Astrocyte of the spinal cord (primary cell): ENCODE data around the gene TMEM229A.
"Not testable (repeated sequence)": the region's sequence is repeated elsewhere in the genome, so short reads cannot be mapped to it uniquely, and the experiment has no call there.

Experiments used
- DNase-seq: peaks from one replicate; pipeline ENCODE4 v3.0.0; 2011; ENCODE audit warnings: low read depth, low spot score
- H3K4me3 ChIP-seq: 2 replicates; pipeline ENCODE4 v1.5.1; 2011; ENCODE audit warnings: low read depth, mild to moderate bottlenecking, low read length, moderate library complexity
- in situ Hi-C: cut with HindIII; loops from 2 replicates; pipeline ENCODE4 v1.10.0; 2017; ENCODE audit warnings: low sequenced_read_pairs
- TF ChIP-seq, protein P1 (sequence below): IDR thresholded peaks from 2 replicates; pipeline ENCODE4 v1.5.1; 2012; ENCODE audit warnings: low read depth, mild to moderate bottlenecking, low read length, inconsistent platforms

TMEM229A gene

DNA sequence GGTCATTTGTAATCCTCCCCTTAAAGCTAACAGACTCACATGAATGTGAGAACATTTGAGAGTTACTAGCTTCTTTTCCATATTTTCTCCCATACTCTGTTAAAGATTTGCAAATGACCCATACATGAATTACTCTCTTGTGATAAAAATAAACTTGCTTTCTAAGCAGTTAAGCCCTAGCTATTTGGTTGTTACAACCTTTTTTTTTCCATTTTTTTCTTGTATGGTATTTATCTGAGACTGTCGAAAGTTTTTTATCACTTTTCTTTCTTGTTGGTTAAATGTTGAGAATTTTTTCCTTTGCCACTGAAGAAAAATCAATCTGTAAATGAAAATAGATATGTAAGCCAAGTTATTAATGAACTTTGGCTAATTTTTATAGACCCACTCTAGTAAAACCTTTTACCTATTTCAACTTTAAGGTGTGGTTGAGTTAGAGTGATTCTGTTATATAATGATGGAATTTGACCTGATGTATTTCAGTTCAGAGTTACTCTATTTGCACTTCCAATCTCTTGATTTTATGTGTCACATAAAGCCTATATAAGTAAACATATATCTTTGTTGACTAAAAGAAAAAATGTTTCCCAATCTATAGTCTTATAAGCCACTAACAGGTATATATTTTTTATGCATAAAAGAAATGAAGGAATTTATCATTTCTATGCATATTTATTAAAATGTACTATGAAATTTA is 19.0 kb upstream of the TMEM229A start:
- no peak overlapping the region for H3K4me3 ChIP-seq
- TF ChIP-seq, protein P1, sequence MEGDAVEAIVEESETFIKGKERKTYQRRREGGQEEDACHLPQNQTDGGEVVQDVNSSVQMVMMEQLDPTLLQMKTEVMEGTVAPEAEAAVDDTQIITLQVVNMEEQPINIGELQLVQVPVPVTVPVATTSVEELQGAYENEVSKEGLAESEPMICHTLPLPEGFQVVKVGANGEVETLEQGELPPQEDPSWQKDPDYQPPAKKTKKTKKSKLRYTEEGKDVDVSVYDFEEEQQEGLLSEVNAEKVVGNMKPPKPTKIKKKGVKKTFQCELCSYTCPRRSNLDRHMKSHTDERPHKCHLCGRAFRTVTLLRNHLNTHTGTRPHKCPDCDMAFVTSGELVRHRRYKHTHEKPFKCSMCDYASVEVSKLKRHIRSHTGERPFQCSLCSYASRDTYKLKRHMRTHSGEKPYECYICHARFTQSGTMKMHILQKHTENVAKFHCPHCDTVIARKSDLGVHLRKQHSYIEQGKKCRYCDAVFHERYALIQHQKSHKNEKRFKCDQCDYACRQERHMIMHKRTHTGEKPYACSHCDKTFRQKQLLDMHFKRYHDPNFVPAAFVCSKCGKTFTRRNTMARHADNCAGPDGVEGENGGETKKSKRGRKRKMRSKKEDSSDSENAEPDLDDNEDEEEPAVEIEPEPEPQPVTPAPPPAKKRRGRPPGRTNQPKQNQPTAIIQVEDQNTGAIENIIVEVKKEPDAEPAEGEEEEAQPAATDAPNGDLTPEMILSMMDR = no peak
- in situ Hi-C loops = no loop called here
- DNase-seq = no peak

DNA sequence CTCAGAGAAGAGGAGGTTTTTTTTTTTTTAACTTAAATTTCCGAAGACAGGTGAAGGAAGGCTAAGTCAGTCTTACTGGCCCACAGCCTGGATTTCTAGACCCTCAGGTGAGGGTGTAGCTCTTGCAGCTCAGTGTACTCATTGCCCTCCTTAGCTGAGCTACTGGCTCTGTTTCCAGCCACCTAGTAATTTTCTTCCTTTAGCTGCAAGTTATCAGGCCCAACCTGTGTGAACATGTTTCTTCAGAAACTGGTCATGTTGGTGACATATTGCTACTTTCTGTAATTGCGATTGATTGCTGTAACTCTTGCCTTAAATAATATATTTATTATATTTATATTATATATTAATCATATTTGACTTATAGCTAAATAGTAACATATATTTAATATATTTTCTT is 10.0 kb upstream of the TMEM229A start:
- DNase-seq = no peak
- TF ChIP-seq, protein P1 = no peak
- H3K4me3 ChIP-seq = no peak overlapping the region
- in situ Hi-C loops = no loop called here

DNA sequence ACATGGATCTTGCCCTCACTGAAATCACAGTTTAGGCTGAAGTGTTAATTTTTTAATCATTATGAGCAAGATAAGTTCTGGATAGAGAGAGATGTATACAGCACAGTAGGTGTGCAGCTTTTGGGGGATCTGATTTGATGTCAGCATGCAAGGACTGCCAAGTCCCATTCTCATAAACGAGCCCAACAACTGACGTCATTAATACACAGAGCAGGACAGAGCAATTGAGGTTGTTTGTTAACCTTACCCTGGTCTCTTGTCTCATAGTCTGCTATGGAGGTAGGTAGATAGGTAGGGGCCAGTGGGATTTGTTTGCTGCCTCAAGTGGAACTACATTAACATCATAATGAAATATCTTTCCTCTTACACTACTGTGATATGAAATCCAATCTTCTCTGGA is 8.6 kb upstream of the TMEM229A start:
- in situ Hi-C loops = no loop called here
- TF ChIP-seq, protein P1 = no peak

DNA sequence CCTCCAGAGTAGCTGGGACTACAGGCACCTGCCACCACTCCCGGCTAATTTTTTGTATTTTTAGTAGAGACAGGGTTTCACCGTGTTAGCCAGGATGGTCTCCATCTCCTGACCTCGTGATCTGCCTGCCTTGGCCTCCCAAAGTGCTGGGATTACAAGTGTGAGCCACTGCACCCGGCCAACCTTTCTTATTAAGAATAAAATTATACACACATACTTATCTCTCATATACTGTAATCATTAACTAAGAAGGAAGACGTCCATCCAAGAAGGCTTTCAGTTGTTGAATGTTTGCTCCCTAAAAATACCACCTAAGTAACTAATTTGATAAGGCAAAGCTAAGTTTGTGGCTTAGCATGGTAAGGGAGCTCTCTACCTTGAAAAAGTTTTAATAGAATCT is 5.0 kb upstream of the TMEM229A start:
- in situ Hi-C loops, DNase-seq, H3K4me3 ChIP-seq: not testable (repeated sequence)

More for the DNA sequence above, 8.6 kb upstream of the TMEM229A start:
- H3K4me3 ChIP-seq = no peak overlapping the region
- DNase-seq = no peak

DNA sequence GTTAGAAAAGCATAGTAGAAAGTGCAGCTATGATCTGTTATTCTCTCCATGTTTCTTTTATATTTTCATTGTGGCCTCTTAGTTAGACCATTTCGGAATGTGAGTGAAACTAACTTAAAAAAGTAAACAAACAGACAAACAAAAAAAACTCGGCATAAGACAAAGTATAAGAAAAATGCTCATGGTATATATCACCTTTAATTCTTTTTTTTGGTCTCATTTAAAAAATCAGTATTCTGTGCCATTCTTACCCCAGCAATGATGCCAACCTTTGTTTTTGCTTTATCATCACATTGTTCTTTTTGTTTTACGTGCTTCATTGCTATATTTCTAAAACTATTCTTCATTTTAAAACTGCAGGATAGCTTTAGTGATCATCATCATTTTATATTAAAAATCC is 2.8 kb upstream of the TMEM229A start:
- DNase-seq = no peak
- no peak overlapping the region for H3K4me3 ChIP-seq
- in situ Hi-C loops = no loop called here
- TF ChIP-seq, protein P1 = no peak

DNA sequence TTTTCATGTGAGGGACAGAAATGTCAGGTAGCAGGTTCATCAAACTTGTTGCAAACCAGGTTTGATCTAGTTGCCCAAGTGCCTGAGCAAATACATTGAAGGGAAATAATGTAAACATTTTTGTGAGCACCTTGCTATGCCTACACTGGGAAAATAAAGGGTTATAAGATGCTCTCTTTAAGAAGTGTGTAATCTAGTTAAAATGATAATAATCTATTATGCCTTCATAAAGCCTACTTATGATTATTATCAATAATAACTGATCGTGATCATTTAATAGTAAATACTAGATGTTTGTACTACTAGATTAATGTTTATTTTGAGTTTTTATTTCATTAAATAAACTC is 1.9 kb upstream of the TMEM229A start:
- no peak for DNase-seq
- in situ Hi-C loops = no loop called here
- TF ChIP-seq, protein P1 = no peak
- no peak overlapping the region for H3K4me3 ChIP-seq

DNA sequence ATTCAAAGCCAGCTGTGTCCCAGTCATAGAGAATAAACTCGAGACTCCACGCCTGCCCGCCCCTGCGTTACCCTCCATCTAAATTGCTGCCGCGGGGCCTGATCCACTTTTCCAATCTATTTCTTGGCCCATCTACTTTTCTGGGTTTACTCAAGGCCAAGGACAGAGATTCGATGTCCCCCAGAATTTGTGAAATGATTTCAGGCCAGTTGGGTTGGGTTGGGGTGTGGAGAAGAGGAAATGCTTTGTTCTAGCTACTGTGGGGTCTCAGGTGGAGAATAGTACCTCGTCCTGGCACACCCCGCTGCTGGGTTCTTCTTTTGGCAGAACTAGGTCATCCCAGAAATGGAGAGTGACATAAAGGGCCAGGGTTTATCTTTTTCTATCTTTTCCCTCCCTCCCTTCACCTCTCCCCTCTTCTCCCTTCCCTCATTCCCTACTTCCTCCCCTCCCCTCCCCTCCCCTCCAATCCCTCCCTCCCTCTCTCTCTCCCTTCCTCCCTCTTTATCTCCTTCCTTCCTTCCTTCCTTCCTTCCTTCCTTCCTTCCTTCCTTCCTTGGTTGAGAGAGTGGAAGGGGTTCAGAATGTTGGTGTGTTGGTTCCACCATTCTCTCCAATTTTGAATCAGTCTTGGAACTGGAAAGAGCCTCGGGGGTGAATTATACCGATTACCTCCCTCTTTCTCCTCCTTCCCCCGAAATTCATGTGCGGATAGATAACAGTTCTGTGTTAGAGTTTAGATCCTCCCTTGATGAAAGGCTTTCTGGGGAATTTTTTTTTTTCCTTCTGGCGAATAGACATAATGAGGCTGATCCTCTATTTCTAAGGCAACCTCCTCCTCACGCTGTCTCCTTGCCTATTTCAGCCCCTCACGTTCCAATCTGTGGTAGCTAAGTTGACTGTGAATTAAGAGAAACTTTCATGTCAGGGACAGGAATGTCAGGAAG is 1.2 kb upstream of the TMEM229A start:
- TF ChIP-seq, protein P1 = no peak
- no peak for DNase-seq
- no peak overlapping the region for H3K4me3 ChIP-seq
- in situ Hi-C loops = no loop called here
